ENCODE measurements around the gene EHD1. TPM values are rescaled to one million over a fixed set of nuclear protein-coding genes. Genes with fewer than 3 reads are reported as not detected.

Gene EHD1
- total RNA-seq, 2 donors from 2014 or later, result 39.7 to 43.8 TPM

DNA sequence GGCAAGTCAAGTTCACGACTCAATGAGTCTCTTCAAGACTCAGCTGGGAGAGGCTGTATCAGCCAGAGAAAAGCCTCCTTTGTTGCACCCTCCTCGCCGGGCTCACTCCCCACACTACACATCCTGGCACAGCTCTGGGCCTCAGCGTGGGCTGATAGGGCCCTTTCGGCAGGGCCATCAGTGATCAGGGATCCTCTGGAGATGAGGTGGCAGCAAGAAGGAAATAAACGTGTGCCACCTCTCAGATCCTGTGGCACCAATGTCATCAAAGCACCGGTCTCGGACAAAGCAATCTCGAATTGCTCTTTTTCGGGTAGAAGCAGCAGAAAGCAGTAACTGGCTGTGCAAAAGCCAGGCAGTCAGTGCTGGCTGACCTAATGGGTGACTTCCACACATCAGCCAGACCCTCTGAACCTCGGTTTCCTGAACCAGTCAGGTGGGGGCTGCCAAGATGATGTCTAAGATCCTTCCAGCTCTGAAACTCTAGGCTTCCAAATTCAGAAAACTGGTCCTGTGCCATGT, 2.1 kb downstream of the EHD1 start:
- Histone ChIP-seq H3K27ac (ENCODE audit: low read depth, low read length) (no peak overlapping the region), H3K4me3 (ENCODE audit: low read length) (peak overlapping the region; percentile 96), H3K9me3 (ENCODE audit: control insufficient read depth, low read length) (no peaks in the 10 kb centered on the region), H3K27me3 (ENCODE audit: control insufficient read depth, insufficient read depth, low read length, poor library complexity, severe bottlenecking) (no peaks in the 10 kb centered on the region), H3K4me1 (ENCODE audit: control insufficient read depth, insufficient read depth, low read length) (peaks cover 3% of the 10 kb centered on the region), H3K36me3 (ENCODE audit: control insufficient read depth, insufficient read depth, low read length) (peaks cover 12% of the 10 kb centered on the region), H3K9ac (ENCODE audit: extremely low read depth, low read length, poor library complexity, severe bottlenecking) (no peak overlapping the region)
- Mint-ChIP-seq H3K27me3 (ENCODE audit: insufficient read depth) (peaks cover 3% of the 10 kb centered on the region), H3K9me3 (no peaks in the 10 kb centered on the region), H3K4me3 (peak overlapping the region; percentile 88), H3K36me3 (ENCODE audit: low read depth) (peaks cover 14% of the 10 kb centered on the region), H3K27ac (no peak overlapping the region), H3K4me1 (peaks cover 32% of the 10 kb centered on the region)
- DNase-seq, result no peak
- WGBS, 2 experiments (ENCODE audit: insufficient coverage in 1 of 2, insufficient read length in 1 of 2), result 92 to 94% methylated on average over 8 to 11 of the region's 11 CpGs
- no peak for TF ChIP-seq CTCF (conservative IDR thresholded peaks at IDR 0.05)

- Mint-ChIP-seq H3K27ac (no peak overlapping the region), H3K4me3 (peak overlapping the region; percentile 20), H3K4me1 (peaks cover 38% of the 10 kb centered on the region), H3K27me3 (ENCODE audit: insufficient read depth) (peaks cover 3% of the 10 kb centered on the region), H3K36me3 (ENCODE audit: low read depth) (peaks cover 14% of the 10 kb centered on the region), H3K9me3 (no peaks in the 10 kb centered on the region)
- no peak for DNase-seq
- Histone ChIP-seq H3K27me3 (ENCODE audit: control insufficient read depth, insufficient read depth, low read length, poor library complexity, severe bottlenecking) (no peaks in the 10 kb centered on the region), H3K4me3 (ENCODE audit: low read length) (no peak overlapping the region), H3K9me3 (ENCODE audit: control insufficient read depth, low read length) (no peaks in the 10 kb centered on the region), H3K9ac (ENCODE audit: extremely low read depth, low read length, poor library complexity, severe bottlenecking) (no peak overlapping the region), H3K4me1 (ENCODE audit: control insufficient read depth, insufficient read depth, low read length) (peaks cover 9% of the 10 kb centered on the region), H3K36me3 (ENCODE audit: control insufficient read depth, insufficient read depth, low read length) (peaks cover 12% of the 10 kb centered on the region), H3K27ac (ENCODE audit: low read depth, low read length) (no peak overlapping the region)
- TF ChIP-seq CTCF (conservative IDR thresholded peaks at IDR 0.05), result no peak
- WGBS, 2 experiments (ENCODE audit: insufficient coverage in 1 of 2, insufficient read length in 1 of 2), result 94% methylated on average over 16 to 17 of the region's 17 CpGs
Observed at GRCh38 chr11:64875369-64876228, 2.8 kb downstream of the EHD1 start.

DNA sequence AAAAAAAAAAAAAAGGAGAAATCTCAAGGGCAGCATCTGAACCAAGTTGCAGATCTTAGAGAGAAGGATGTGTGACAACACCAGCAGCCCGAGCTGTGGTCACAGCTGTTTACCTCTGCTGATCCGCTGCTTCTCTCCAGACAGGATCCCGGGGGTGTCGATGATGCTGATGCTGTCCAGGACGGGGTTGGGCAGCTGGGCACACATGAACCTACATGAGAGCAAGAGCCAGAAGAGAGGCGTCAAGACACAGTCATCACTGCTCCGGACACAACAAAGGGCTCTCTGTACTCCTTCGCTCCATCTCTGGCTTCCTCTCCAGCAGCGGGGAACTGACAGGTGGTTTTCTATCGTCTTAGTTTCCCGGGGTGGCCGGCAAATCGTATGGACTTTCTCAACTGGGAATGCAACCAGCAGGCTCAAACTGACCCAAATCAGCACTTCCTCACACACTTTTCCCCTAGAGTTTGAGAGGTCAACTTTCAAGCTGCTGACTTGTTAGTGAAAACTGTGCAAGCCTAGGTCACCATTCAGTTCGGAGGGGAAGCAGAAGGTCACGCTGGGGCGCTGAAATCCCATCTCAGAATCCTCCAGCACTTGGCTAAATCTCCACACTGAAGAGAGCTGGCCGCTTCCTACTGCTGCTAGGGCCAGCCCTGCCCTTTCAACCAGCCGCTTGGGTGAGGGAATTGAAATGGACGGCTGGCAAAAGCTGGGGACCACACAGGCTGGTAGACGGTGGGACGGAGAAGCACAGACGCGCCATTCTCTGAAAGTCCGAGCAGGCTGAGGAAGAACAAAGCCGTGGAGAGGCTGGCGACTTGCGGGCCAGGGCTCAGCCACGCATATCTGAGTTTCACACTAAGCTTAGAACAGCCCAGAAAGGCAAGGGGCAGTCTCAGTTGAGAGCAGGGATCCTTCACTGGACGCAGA, 3.8 kb downstream of the EHD1 start:
- no peak overlapping the region for H3K9ac ChIP-seq (ENCODE audit: extremely low read depth, low read length, poor library complexity, severe bottlenecking)
- H3K27ac Mint-ChIP-seq, result no peak overlapping the region
- peaks cover 14% of the 10 kb centered on the region for H3K36me3 Mint-ChIP-seq (ENCODE audit: low read depth)
- DNase-seq, result no peak
- peak overlapping the region; percentile 48 for H3K27ac ChIP-seq (ENCODE audit: low read depth, low read length)
- H3K9me3 ChIP-seq (ENCODE audit: control insufficient read depth, low read length), result no peaks in the 10 kb centered on the region
- peaks cover 3% of the 10 kb centered on the region for H3K27me3 Mint-ChIP-seq (ENCODE audit: insufficient read depth)
- H3K36me3 ChIP-seq (ENCODE audit: control insufficient read depth, insufficient read depth, low read length), result peaks cover 12% of the 10 kb centered on the region
- H3K9me3 Mint-ChIP-seq, result no peaks in the 10 kb centered on the region
- 94 to 96% methylated on average over 21 to 29 of the region's 29 CpGs for WGBS, 2 experiments (ENCODE audit: insufficient coverage in 1 of 2, insufficient read length in 1 of 2)
- no peak for TF ChIP-seq CTCF (conservative IDR thresholded peaks at IDR 0.05)
- H3K27me3 ChIP-seq (ENCODE audit: control insufficient read depth, insufficient read depth, low read length, poor library complexity, severe bottlenecking), result no peaks in the 10 kb centered on the region
- H3K4me1 ChIP-seq (ENCODE audit: control insufficient read depth, insufficient read depth, low read length), result peaks cover 16% of the 10 kb centered on the region
- H3K4me1 Mint-ChIP-seq, result peaks cover 39% of the 10 kb centered on the region
- H3K4me3 ChIP-seq (ENCODE audit: low read length), result no peak overlapping the region
- H3K4me3 Mint-ChIP-seq, result no peak overlapping the region
